H54 (cell line): Measurements from ENCODE around the gene HIVEP2.

Source experiments
- DNase-seq: peaks from one replicate; pipeline ENCODE4 v3.0.0; 2011; ENCODE audit warnings: low spot score, mixed read lengths; ENCODE audit not compliant: insufficient read length
- FAIRE-seq: peaks from 3 replicates; lab custom pipeline; 2011; peaks lifted over from hg19 to GRCh38; lab: Jason Lieb, UNC
- POLR2A ChIP-seq: IDR thresholded peaks from 2 replicates; pipeline ENCODE4 v1.6.1; 2011; ENCODE audit warnings: low read depth, mild to moderate bottlenecking, low read length

HIVEP2 gene

GRCh38 chr6:142714951-142715785 lies 229.8 kb downstream of the HIVEP2 start:
- no peak for FAIRE-seq
- DNase-seq, result no peak
- TF ChIP-seq POLR2A, result no peak

GRCh38 chr6:142713959-142714358 lies 231.0 kb downstream of the HIVEP2 start:
- no peak for TF ChIP-seq POLR2A
- FAIRE-seq (no peak), DNase-seq (no peak)

- no peak for DNase-seq
- no peak for TF ChIP-seq POLR2A
- no peak for FAIRE-seq
These were observed 232.7 kb downstream of the HIVEP2 start for GRCh38 chr6:142712231-142712630.

- DNase-seq, result no peak
- FAIRE-seq, result no peak
- TF ChIP-seq POLR2A, result no peak
These were observed 236.3 kb downstream of the HIVEP2 start for GRCh38 chr6:142708651-142709050.

- TF ChIP-seq POLR2A, result no peak
- FAIRE-seq (no peak), DNase-seq (no peak)
These were observed 237.7 kb downstream of the HIVEP2 start for GRCh38 chr6:142707255-142707654.

GRCh38 chr6:142706210-142706609 lies 238.8 kb downstream of the HIVEP2 start:
- DNase-seq (no peak), FAIRE-seq (no peak)
- TF ChIP-seq POLR2A, result no peak

- DNase-seq (no peak), FAIRE-seq (no peak)
- TF ChIP-seq POLR2A, result no peak
These were observed 239.9 kb downstream of the HIVEP2 start for GRCh38 chr6:142705054-142705453.

GRCh38 chr6:142702501-142703460 lies 242.2 kb downstream of the HIVEP2 start:
- no peak for FAIRE-seq
- TF ChIP-seq POLR2A, result no peak
- DNase-seq, result no peak
